OCI-M1 (cell line): Measurements from ENCODE around the gene TPST1.
"Not testable (repeated sequence)": the region's sequence is repeated elsewhere in the genome, so short reads cannot be mapped to it uniquely, and the experiment has no call there.

ENCODE experiments used
- DNase-seq: peaks from one replicate; lab custom pipeline; 2025; lab: John Stamatoyannopoulos, UW

TPST1 gene

DNA sequence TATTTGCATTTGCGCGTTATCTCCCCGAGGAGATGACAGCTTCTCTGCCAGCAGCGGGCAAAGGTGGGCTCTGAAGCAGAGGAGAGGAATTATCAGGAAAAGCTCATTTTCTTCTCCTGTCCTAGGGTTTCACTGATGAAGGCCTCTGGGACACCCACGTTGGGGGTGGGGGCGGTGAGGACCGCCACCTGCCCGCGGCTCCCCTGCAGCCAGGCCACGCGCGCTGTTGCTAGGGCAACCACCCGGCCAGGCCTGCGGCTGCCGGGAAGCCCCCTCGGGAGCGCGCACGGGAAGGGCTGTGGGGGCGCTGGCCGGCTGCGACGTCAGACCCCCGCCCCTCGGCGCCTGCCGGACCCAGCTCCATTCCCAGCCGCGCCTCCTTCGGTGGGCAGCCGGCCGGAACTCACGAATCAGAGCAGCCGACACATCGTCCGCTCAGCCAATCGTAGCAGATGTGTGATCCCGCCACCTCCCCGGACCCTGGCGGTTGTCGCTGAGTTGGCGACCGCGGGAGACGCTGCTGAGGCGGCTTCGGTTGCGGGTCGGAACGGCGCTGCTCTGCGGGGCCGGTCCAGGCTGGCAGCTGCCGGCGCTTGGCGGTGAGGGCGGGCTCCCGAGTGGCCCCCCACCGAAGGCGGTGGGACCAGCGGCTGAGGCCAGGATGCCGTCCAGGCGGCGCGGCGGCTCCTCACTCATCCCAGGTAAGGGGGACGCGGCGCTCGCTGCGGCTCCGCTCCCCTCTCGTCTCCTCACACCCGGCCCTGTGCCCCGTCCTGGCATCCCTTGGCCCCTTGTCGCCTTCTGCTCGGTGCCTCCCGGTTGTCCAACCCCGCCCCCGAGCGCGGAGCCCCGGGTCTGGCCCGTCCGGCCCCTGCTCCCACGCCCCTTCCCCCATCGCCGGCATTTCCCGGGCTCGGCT lies at the start of gene TPST1:
Gene TPST1, plus strand, starts transcription at position 513 of the 919 bp plus-strand sequence. CDS start 35,092 bp downstream, outside the sequence.
- DNase-seq: peak; percentile 94

DNA sequence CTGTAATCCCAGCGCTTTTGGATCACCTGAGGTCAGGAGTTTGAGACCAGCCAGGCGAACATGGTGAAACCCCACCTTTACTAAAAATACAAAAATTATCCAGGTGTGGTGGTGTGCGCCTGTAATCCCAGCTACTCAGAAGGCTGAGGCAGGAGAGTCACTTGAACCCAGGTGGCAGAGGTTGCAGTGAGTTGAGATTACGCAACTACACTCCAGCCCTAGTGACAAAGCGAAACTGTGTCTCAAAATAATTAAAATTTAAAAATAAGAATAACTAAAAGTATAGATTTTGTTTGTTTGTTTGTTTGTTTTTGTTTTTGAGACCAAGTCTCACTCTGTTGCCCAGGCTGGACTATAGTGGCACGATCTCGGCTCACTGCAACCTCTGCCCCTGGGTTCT lies 49.1 kb upstream of the TPST1 start:
- DNase-seq: peak; percentile 18

DNA sequence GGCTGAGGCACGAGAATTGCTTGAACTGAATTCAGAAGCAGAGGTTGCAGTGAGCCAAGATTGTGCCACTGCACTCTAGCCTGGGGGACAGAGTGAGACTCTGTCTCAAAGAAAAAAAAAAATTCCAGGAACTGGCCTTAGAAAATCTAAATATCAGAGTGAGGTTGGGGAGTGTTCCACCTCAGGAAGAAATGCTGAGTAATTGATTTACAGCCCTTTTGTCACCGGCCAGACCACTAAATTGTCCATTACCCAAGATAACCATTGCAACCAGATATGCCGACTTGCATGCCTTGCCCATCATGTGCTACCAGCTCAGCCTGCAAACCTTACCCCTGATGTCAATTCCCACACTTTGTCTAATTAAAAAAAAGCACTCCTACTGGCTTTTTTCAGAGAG lies 48.1 kb upstream of the TPST1 start:
- peak; percentile 92 for DNase-seq

DNA sequence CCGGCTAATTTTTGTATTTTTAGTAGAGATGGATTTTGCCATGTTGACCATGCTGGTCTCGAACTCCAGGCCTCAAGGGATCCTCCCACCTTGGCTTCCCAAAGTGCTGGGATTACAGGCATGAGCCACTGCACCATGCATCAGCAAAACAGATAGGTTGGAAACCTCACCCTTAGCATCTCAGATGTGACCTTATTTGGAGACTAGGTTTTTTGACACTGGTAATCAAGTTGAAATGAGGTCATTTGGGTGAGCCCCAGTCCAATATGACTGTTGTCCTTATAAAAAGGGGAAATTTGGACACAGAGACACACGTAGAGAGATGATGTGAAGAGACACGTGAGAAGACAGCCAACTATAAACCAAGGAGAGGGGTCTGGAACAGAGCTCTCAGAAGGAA lies 42.5 kb upstream of the TPST1 start:
- DNase-seq: no peak

DNA sequence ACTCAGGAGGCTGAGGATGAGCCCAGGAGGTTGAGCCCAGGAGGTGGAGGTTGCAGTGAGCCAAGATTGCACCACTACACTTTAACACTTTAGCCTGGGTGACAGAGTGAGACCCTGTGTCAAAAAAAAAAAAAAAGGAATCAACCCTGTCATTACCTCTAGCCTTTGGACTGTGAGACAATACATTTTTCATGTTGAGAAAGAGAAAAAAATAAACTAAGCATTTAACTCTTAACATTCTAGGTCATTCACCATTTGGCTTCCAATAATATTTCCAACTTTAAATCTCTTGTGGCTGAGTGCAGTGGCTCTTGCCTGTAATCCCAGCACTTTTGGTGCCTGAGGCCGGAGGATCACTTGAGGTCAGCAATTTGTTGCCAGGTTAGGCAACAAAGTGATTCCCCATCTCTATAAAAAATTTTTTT lies 41.9 kb upstream of the TPST1 start:
- no peak for DNase-seq

DNA sequence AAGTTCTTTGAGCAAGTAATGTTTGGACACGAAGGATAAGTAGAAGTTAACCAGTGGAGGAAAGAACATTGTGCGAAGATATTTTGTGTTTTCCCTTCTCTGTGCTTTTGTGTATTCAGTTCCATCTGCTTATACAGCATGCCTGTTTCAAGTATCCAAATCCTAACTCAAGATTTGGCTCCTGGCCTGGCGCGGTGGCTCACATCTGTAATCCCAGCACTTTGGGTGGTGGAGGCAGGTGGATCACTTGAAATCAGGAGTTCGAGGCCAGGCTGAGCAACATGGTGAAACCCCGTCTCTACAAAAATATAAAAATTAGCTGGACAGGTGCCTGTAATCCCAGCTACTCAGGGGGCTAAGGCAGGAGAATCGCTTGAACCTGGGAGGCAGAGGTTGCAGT lies 40.8 kb upstream of the TPST1 start:
- DNase-seq: no peak

DNA sequence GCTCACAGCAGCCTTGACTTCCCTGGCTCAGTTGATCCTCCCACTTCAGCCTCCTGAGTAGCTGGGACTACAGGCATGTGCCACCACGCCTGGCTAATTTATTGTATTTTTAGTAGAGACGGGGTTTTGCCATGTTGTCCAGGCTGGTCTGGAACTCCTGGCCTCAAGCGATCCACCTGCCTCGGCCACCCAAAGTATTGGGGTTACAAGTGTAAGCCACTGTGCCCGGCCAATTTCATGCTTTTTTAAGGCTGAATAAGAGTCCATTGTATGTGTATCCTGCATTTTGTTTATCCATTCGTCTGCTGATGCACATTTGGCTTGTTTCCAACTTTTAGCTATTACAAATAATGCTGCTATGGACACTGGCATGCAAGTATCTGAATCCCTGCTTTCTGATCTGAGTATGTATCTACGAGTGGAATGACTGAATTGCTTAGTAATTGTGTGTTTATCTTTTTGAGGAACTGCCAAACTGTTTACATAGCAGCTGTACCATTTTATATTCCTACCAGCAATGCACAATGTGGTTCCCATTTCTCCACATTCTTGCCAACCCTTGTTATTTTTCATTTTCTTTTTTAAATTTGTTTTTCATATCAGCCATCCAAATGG lies 37.3 kb upstream of the TPST1 start:
- DNase-seq: peak; percentile 51

DNA sequence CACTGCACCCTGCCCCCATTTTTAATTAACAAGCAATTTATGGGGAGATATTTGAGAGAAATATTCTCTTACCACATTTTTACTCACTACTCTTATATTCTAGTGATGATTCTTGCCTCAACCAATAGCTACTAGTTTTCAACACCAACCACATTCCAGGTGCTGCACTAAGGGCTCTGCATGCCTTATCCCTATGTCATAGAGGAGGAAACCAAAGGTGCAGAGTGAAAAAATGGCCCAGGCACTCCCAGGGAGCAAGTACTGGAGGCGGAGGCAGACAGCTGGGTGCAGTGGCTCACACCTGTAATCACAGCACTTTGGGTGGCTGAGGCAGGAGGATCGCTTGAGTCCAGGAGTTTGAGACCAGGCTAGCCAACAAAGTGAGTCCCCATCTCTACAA lies 35.5 kb upstream of the TPST1 start:
- DNase-seq: no peak

DNA sequence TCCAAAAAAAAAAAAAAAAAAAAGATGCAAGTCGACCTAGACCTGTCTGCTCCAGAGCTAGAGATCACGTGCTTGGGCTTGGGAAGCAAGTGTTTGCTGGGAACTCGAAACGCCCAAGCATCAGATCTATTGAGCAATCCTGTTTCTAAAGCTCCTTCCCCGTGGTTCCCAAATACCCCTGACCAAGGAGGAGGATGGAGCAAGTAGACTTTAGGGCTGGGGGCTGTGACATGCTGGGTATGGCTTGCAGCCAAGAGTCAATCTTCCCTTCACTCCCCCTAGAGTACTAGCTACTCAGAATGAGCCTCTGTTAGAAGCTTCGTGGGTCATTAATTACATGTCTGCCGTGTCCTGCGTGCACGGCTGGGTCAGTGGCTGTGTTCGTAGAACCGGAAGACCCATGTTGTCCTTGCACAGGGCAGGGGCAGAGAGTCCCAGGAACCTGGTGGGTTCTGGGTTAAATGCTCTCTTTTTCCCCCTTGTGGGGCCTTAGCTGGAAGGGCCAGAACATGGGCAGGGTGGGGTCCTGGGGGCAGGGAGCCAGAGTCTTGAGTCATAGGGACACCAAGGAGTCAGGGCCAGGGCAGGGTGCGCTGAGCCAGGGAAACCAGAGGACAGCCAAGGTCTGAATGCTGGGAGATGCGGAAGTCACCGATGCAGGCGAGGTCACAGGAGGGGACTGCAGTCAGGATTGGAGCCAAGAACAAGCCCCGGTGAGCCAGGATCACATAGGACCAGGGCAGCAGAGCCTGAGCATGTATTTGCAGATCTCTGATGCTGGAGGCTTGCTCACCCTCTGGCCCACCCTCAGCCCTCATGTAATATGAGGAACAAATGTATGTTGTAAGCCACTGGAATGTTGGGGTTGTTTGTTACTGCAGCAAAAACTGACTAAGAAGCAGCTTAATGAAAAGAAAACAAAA lies 34.6 kb upstream of the TPST1 start:
- no peak for DNase-seq

DNA sequence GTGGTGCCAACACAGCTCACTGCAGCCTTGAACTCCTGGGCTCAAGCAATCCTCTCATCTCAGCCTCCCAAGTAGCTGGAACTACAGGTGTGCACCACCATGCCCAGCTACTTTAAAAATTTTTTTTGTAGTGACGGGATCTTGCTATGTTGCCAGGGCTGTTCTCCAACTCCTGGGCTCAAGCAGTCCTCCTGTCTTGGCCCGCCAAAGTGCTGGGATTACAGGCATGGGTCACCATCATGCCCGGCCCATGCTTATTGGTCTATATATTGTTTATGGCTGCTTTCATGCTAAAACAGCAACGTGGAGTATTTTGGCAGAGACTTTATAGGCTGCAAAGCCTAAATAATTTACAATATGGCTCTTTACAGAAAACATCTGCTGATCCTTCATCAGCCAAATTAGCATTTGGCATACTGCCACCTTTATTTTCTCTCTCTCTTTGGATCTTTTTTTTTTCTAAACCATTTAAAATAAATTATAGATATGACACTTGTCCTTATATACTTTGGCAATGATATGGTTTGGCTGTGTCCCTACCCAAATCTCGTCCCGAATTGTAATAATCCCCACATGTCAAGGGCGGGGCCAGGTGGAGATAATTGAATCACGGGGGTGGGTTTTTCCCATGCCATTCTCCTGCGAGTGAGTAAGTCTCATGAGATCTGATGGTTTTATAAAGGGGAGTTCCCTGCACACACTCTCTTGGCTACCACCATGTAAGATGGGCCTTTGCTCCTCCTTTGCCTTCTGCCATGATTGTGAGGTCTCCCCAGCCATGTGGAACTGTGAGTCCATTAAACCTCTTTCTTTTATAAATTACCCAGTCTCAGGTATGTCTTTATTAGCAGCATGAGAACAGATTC lies 32.4 kb upstream of the TPST1 start:
- DNase-seq: not testable (repeated sequence)

DNA sequence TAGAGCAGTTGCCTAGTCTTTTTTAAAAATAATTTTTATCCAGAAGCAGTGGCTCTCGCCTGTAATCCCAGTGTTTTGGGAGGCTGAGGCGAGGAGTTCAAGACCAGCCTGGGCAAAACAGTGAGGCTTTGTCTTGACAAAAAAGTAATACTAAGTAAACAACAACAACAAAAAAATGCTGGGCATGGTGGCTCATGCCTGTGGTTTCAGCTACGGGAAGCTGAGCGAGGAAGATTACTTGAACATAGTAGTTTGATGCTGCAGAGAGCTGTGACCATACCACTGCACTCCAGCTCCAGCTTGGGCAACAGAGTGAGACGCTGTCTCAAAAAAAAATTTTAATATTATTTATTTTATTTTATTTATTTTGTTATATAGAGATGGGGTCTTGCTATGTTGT lies 31.3 kb upstream of the TPST1 start:
- DNase-seq: no peak

DNA sequence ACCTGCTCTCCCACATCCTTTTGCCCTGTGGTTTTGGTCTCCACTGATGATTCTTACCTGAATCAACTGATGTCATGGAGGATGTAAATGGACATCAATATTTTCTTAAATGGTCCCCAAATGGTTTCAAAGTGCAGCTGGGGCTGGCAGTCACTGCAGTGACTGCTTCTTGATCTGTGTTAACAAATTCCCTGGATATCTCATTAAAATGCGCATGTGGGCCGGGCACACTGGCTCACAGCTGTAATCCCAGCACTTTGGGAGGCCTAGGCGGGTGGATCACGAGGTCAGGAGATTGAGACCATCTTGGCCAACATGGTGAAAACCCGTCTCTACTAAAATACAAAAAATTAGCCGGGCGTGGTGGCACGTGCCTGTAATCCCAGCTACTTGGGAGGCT lies 30.1 kb upstream of the TPST1 start:
- not testable (repeated sequence) for DNase-seq

DNA sequence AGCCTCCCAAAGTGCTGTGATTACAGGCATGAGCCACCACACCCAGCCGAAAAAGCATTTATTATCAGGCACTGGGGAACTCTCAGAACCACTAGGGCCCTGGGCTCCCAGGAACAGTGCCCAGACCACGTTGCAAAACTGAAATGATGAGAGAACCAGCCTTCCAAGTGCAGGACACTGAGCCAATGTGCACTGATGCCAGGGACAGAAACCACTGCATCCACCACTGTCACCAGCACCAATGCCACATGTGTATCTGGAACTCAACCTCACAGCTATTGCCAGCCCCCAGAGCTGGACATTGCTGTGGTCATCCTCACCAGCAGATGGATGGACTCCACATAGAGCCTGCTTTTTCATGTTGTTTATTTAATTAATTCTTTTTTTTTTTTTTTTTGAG lies 28.2 kb upstream of the TPST1 start:
- no peak for DNase-seq

DNA sequence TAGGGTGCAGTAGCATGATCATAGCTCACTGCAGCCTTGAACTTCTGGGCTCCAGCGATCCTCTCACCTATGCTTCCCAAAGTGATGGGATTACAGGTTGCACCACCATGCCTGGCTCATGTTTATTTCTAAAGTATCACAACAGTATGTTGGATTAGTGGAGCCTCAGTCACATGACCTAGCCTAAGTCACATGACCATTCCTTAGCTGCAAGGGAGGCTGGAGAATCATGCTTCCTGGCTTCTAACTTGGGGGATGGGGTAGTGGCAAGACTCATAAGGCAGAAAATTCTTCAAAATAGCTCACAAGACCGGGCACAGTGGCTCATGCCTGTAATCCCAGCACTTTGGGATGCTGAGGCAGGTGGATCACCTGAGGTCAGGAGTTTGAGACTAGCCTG lies 26.9 kb upstream of the TPST1 start:
- DNase-seq: no peak

DNA sequence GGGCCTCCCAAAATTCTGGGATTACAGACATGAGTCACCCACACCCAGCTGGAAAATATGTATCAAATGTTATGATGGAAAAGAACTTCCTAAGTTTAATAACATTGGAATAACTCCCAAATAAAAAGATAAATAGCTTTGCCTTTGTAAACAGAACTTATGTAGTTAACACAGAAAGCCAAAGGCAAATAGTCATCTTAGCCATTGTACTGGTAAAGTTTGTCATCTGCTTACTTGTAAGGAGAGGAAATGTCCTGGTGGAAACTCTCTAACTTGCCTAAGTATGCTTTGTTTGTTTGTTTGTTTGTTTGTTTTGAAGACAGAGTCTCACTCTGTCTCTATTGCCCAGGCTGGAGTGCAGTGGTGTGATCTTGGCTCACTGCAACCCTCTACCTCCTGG lies 23.8 kb upstream of the TPST1 start:
- no peak for DNase-seq

DNA sequence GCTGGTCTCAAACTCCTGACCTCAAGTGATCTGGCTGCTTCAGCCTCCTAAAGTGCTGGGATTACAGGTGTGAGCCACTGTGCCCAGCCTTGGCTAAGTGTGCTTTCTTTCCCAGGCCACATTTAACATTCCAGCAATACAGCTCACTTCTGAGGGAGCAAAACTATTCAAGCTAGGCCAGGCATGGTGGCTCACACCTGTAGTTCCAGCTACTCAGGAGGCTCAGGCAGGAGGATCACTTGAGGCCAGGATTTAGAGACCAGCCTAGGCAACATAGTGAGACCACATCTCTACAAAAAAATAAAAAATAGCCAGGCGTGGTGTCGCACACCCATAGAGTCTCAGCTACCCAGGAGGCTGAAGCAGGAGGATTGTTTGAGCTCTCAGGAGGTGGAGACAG lies 23.3 kb upstream of the TPST1 start:
- DNase-seq: no peak

DNA sequence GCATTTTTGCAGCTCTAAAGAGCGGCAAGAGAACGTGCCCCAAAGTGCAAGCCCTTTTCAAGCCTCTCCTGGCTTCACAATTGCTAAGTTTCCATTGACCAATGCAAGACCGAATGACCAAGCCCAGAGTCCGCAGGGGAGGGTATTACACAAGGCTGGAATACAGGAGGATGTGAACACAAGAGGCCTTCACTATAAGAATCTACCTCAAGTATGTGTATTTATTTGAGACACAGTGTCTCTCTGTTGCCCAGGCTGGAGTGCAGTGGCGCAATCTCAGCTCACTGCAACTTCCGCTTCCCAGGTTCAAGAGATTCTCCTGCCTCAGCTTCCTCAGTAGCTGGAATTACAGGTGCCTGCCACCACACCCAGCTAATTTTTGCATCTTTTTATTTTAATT lies 22.2 kb upstream of the TPST1 start:
- no peak for DNase-seq

DNA sequence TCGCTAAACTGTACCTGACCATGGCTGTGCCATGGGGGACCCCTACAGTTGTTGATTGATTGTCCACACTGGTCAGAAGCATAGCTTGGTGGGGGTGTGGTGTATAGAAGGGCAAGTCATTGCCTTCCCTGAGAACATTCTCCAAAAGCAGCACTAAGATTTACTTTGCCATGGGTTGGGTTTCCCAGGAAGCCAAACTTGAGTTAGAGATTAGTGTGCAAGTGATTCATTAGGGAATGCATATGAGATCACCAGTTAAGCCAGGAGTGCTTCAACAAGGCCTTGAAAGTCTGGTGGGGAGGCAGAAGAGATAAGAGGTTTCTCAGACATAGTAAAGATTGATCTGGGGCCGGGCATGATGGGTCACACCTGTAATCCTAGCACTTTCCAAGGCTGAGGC lies 21.4 kb upstream of the TPST1 start:
- DNase-seq: no peak

DNA sequence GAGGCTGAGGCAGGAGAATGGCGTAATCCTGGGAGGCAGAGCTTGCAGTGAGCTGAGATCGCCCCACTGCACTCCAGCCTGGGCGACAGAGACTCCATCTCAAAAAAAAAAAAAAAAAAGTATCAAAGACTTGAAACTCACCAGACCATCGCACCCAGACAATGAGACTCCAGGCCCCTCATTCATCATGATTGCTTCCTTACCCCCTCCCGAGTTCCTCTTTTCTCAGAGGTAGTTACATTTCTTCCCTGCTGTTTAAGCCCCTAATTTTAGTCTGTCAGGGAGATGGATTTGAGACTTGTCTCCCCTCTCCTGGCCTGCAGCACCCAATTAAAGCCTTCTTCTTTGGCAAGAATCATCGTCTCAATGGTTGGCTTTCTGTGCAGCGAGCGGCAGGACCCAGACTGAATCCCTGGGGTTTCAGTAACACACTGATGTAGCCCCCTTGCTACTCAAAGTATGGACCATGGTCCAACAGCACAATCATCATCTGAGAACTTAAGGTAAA lies 19.4 kb upstream of the TPST1 start:
- no peak for DNase-seq

DNA sequence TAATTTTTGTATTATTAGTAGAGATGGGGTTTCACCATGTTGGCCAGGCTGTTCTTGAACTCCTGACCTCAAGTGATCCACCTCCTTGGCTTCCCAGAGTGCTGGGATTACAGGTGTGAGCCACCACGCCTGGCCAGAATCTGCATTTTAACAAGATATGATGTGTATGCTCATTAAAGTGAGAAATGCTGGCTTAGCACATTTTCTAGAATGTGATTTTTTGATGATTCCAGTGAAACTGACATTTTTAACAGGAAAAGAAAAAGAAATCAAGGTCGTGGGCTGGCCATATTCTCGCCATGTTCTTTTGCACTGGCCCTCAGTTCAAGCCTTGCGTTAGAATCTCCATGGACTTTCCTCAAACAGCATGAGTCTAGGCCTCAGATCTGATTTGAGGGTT lies 18.1 kb upstream of the TPST1 start:
- DNase-seq: no peak

DNA sequence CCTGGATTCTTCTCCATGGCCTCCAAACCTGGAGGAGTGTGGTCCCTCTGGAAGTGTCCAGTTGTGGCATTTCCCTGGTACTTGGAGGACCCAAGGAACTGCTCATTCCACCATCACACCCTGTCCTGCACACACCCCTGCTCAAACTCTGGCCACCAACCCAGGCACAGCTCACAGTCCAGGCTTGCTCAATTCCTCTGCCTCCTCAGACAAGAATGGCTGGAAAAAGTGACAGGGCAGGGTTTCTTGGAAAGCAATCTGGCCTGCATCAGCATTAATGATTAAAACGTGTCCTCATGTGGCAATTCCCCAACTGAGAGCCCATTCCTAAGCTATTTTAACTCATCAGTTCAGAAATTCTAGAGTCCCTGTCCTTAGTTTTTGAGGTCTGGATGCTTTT lies 17.2 kb upstream of the TPST1 start:
- DNase-seq: no peak
